GM12878 (cell line): Measurements from ENCODE around the gene EEF1A2. TPM values are rescaled to one million over a fixed set of nuclear protein-coding genes. Genes with fewer than 3 reads are reported as not detected.

Source experiments
- ATAC-seq: fragments of 200-7000 bp; cut with Tn5 transposase; 3 replicates; pipeline ENCODE4 v1.9.1; 2020; ENCODE audit warnings: mild to moderate bottlenecking, moderate library complexity
- BruUV-seq: library from RNA; stranded (reverse); fragments of 400-500 nt; replicated peaks from 2 replicates; lab custom pipeline; 2021; lab: Mats Ljungman, UMichigan
- CTCF ChIA-PET: fragments of 300-600 bp; sonication (Branson Sonifier 250); formaldehyde crosslinking; extraction: SDS; loops from one replicate; lab custom pipeline; 2021; ENCODE audit warnings: inconsistent platforms; lab: Yijun Ruan, JAX
- POLR2A ChIA-PET: fragments of 350-600 bp; formaldehyde crosslinking; extraction: SDS; loops from one replicate; lab custom pipeline; 2021; ENCODE audit warnings: inconsistent platforms; lab: Charles Lee
- RAD21 ChIA-PET: fragments of 300-600 bp; sonication (Branson Sonifier 250); formaldehyde crosslinking; loops from one replicate; lab custom pipeline; 2023; ENCODE audit warnings: antibody characterized with exemption; ENCODE audit not compliant: unreplicated experiment; lab: Charles Lee
- SMC1A ChIA-PET: fragments of 300-600 bp; sonication (Branson Sonifier 250); formaldehyde crosslinking; loops from one replicate; lab custom pipeline; 2023; ENCODE audit not compliant: unreplicated experiment, uncharacterized antibody; lab: Charles Lee
- DNase-seq: peaks from one replicate; pipeline ENCODE4 v3.0.0-alpha.2; 2011; ENCODE audit warnings: low read depth, low spot score
- FAIRE-seq: peaks from 3 replicates; lab custom pipeline; 2011; peaks lifted over from hg19 to GRCh38; lab: Jason Lieb, UNC
- H2AFZ ChIP-seq: 2 replicates; pipeline ENCODE4 v1.6.0; 2011; ENCODE audit warnings: low read depth, low read length, control low read depth; ENCODE audit not compliant: control insufficient read depth
- H3K27ac ChIP-seq: 2 replicates; pipeline ENCODE4 v1.5.1; 2011; ENCODE audit warnings: control low read depth; ENCODE audit not compliant: control insufficient read depth, insufficient read depth
- H3K27me3 ChIP-seq, 2 experiments: replicated peaks in 1 of 2; 2 replicates each; pipeline versions ENCODE4 v1.6.0 to v1.6.1; 2011; ENCODE audit warnings: low read length in 1 of 2; ENCODE audit not compliant: control insufficient read depth in 2 of 2, insufficient read depth in 2 of 2
- H3K36me3 ChIP-seq, 2 experiments: 2 replicates each; pipeline ENCODE4 v1.5.1; 2011; ENCODE audit warnings: low read length in 1 of 2; ENCODE audit not compliant: control insufficient read depth in 2 of 2, insufficient read depth in 2 of 2
- H3K4me1 ChIP-seq: 2 replicates; pipeline ENCODE4 v1.6.1; 2011; ENCODE audit warnings: mild to moderate bottlenecking, low read length, moderate library complexity, mixed read lengths; ENCODE audit not compliant: control insufficient read depth, insufficient read depth
- H3K4me2 ChIP-seq: 2 replicates; pipeline ENCODE4 v1.6.0; 2011; ENCODE audit warnings: control low read depth; ENCODE audit not compliant: control insufficient read depth, insufficient read depth
- H3K4me3 ChIP-seq: fragments of 200-600 bp; sonication (generic); 2 replicates; pipeline ENCODE4 v1.5.1; 2016
- H3K79me2 ChIP-seq: 2 replicates; pipeline ENCODE4 v1.6.0; 2011; ENCODE audit warnings: low read length; ENCODE audit not compliant: control insufficient read depth, insufficient read depth
- H3K9ac ChIP-seq: 2 replicates; pipeline ENCODE4 v1.8.0; 2011; ENCODE audit warnings: low read length, control low read depth, mixed read lengths; ENCODE audit not compliant: control insufficient read depth, insufficient read depth
- H3K9me3 ChIP-seq: replicated peaks from 3 replicates; pipeline ENCODE4 v1.5.1; 2011; ENCODE audit warnings: mild to moderate bottlenecking, low read length; ENCODE audit not compliant: control insufficient read depth, insufficient read depth
- H4K20me1 ChIP-seq: 2 replicates; pipeline ENCODE4 v1.6.0; 2011; ENCODE audit not compliant: control insufficient read depth, insufficient read depth
- ASH2L ChIP-seq: fragments of 300-600, 200-600 bp; sonication (generic); IDR thresholded peaks from 2 replicates; pipeline ENCODE4 v1.6.1; 2017; ENCODE audit warnings: low read depth, mild to moderate bottlenecking, borderline replicate concordance
- BACH1 ChIP-seq: fragments of 450-650 bp; IDR thresholded peaks from 2 replicates; pipeline ENCODE4 v1.6.1; 2017; ENCODE audit warnings: mild to moderate bottlenecking, borderline replicate concordance
- BCL11A ChIP-seq: IDR thresholded peaks from 2 replicates; pipeline ENCODE4 v1.6.1; 2011; ENCODE audit warnings: low read depth, low read length
- BMI1 ChIP-seq: fragments of 450-650 bp; IDR thresholded peaks from 2 replicates; pipeline ENCODE4 v1.6.1; 2016; ENCODE audit warnings: mild to moderate bottlenecking, moderate library complexity, borderline replicate concordance
- HCFC1 ChIP-seq: fragments of 150-350 bp; IDR thresholded peaks from 2 replicates; pipeline ENCODE4 v1.6.1; 2014; ENCODE audit warnings: low read length
- HDAC2 ChIP-seq: fragments of 200-600 bp; sonication (generic); IDR thresholded peaks from 2 replicates; pipeline ENCODE4 v1.6.1; 2017
- KAT2A ChIP-seq: conservative IDR thresholded peaks from 2 replicates; pipeline ENCODE4 v1.6.1; 2011; ENCODE audit warnings: low read depth, low read length; ENCODE audit not compliant: control insufficient read depth
- NFIC ChIP-seq: IDR thresholded peaks from 2 replicates; pipeline ENCODE4 v1.6.1; 2012; ENCODE audit warnings: low read depth, mild to moderate bottlenecking, inconsistent platforms, low read length, moderate library complexity
- SMARCA5 ChIP-seq: fragments of 450-650 bp; IDR thresholded peaks from 2 replicates; pipeline ENCODE4 v1.6.1; 2017; ENCODE audit warnings: mild to moderate bottlenecking
- SP1 ChIP-seq: IDR thresholded peaks from one replicate; pipeline ENCODE4 v1.6.1; 2011; ENCODE audit warnings: low read depth, low read length
- SRF ChIP-seq, 2 experiments: IDR thresholded peaks; 2 replicates each; pipeline ENCODE4 v1.6.1; 2011; ENCODE audit warnings: low read depth in 2 of 2, low read length in 2 of 2, mild to moderate bottlenecking in 1 of 2, moderate library complexity in 1 of 2
- WRNIP1 ChIP-seq: IDR thresholded peaks from 2 replicates; pipeline ENCODE4 v1.6.1; 2011; ENCODE audit warnings: low read depth, low read length, improper control_type of control experiment, borderline replicate concordance
- ZBED1 ChIP-seq: IDR thresholded peaks from 2 replicates; pipeline ENCODE4 v1.6.1; 2016; ENCODE audit warnings: borderline replicate concordance
- ZNF622 ChIP-seq: fragments of 450-650 bp; IDR thresholded peaks from 2 replicates; pipeline ENCODE4 v1.6.1; 2017; ENCODE audit warnings: mild to moderate bottlenecking, inconsistent platforms
- WGBS: methylation state at CpG from one replicate; pipeline ENCODE4 v1.1.6; 2016; ENCODE audit warnings: low lambda C conversion rate; ENCODE audit not compliant: insufficient replicate concordance, insufficient coverage; ENCODE audit errors: missing lambda C conversion rate; 5-methylcytosine and 5-hydroxymethylcytosine counted together
- in situ Hi-C: fragments of 300-500 bp; cut with MboI; formaldehyde crosslinking; loops from 9 replicates; pipeline ENCODE4 v1.14.3; 2018; ENCODE audit warnings: mixed read lengths
- intact Hi-C: fragments of 100-400 bp; cut with micrococcal nuclease; formaldehyde crosslinking; loops from one replicate; pipeline ENCODE4 v1.14.2; 2022; ENCODE audit not compliant: unreplicated experiment
- polyA plus RNA-seq, 11 experiments: library from polyadenylated mRNA; depleted of rRNA in 4 of 11; unstranded in 6 of 11; stranded (reverse) in 5 of 11; fragments of >200 nt; fragmentation: Nextera tagmentation in 4 of 11; fragmentation: Illumina TruSeq in 1 of 11; extraction: Ambion mirVana in 4 of 11; extraction: Trizol in 1 of 11; gene quantifications; 1 replicate in 1 of 11; 2 replicates in 10 of 11; pipeline versions ENCODE4 v1.2.1 to v1.2.3, GENCODE V29; 2011 to 2016; ENCODE audit warnings: inconsistent platforms in 2 of 11, missing spikeins in 2 of 11, low read depth in 1 of 11
- total RNA-seq, 4 experiments: library from RNA; depleted of rRNA in 3 of 4; stranded (reverse); fragments of >200 nt in 3 of 4; fragmentation: Illumina TruSeq in 1 of 4; extraction: Trizol in 1 of 4; gene quantifications; 2 replicates each; pipeline versions ENCODE4 v1.2.1 to v1.2.3, GENCODE V29; 2013 to 2021
- TF ChIP-seq, protein P1 (sequence below): fragments of 450-650 bp; IDR thresholded peaks from 2 replicates; pipeline ENCODE4 v1.6.1; 2016; ENCODE audit warnings: mild to moderate bottlenecking, moderate library complexity, borderline replicate concordance
- TF ChIP-seq, protein P2 (sequence below): fragments of 450-650 bp; IDR thresholded peaks from 2 replicates; pipeline ENCODE4 v1.6.1; 2014; ENCODE audit warnings: mild to moderate bottlenecking
- TF ChIP-seq, protein P3 (sequence below): IDR thresholded peaks from 2 replicates; pipeline ENCODE4 v1.6.1; 2011; ENCODE audit warnings: borderline replicate concordance, low read depth, mild to moderate bottlenecking, moderate library complexity, mixed read lengths, low read length; ENCODE audit not compliant: insufficient read depth; ENCODE audit errors: extremely low read length

Gene EEF1A2
- total and polyA plus RNA-seq, 10 of the 15 experiments (the other 5 are each of a cell fraction or from before 2014, with no cell fraction given): 0.56 TPM; not detected in 9

DNA sequence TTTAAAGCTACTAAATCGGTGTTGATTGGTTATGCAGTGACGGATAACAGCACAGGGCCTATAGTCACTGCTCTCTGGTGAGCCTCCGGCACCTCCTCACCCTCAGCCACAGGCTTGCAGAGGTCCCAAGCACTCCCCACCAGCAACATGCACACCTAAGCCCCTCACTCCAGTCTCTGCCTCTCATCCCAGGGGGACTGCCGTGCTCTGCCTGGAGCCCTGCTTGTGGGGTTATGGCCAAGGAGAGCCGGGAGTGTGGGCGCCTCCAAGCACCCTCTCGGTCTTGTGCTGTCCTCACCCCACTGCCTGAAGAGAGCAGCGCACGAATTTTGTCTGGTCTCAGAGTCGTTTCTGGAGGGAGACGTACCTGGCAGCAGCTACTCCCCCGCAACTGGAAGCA, 6.8 kb upstream of the EEF1A2 start:
- TF ChIP-seq BACH1 (no peak), KAT2A (no peak), ZNF622 (no peak), HCFC1 (no peak), BCL11A (no peak), SP1 (no peak), WRNIP1 (no peak), SMARCA5 (no peak), NFIC (no peak), HDAC2 (no peak), ASH2L (no peak), ZBED1 (no peak), SRF (IDR thresholded peaks at IDR 0.05; ENCODE audit: low read depth in 2 of 2, low read length in 2 of 2) (no peak), BMI1 (no peak)
- TF ChIP-seq, protein P1, sequence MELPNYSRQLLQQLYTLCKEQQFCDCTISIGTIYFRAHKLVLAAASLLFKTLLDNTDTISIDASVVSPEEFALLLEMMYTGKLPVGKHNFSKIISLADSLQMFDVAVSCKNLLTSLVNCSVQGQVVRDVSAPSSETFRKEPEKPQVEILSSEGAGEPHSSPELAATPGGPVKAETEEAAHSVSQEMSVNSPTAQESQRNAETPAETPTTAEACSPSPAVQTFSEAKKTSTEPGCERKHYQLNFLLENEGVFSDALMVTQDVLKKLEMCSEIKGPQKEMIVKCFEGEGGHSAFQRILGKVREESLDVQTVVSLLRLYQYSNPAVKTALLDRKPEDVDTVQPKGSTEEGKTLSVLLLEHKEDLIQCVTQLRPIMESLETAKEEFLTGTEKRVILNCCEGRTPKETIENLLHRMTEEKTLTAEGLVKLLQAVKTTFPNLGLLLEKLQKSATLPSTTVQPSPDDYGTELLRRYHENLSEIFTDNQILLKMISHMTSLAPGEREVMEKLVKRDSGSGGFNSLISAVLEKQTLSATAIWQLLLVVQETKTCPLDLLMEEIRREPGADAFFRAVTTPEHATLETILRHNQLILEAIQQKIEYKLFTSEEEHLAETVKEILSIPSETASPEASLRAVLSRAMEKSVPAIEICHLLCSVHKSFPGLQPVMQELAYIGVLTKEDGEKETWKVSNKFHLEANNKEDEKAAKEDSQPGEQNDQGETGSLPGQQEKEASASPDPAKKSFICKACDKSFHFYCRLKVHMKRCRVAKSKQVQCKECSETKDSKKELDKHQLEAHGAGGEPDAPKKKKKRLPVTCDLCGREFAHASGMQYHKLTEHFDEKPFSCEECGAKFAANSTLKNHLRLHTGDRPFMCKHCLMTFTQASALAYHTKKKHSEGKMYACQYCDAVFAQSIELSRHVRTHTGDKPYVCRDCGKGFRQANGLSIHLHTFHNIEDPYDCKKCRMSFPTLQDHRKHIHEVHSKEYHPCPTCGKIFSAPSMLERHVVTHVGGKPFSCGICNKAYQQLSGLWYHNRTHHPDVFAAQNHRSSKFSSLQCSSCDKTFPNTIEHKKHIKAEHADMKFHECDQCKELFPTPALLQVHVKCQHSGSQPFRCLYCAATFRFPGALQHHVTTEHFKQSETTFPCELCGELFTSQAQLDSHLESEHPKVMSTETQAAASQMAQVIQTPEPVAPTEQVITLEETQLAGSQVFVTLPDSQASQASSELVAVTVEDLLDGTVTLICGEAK: no peak
- TF ChIP-seq, protein P2, sequence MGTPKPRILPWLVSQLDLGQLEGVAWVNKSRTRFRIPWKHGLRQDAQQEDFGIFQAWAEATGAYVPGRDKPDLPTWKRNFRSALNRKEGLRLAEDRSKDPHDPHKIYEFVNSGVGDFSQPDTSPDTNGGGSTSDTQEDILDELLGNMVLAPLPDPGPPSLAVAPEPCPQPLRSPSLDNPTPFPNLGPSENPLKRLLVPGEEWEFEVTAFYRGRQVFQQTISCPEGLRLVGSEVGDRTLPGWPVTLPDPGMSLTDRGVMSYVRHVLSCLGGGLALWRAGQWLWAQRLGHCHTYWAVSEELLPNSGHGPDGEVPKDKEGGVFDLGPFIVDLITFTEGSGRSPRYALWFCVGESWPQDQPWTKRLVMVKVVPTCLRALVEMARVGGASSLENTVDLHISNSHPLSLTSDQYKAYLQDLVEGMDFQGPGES: no peak
- TF ChIP-seq, protein P3, sequence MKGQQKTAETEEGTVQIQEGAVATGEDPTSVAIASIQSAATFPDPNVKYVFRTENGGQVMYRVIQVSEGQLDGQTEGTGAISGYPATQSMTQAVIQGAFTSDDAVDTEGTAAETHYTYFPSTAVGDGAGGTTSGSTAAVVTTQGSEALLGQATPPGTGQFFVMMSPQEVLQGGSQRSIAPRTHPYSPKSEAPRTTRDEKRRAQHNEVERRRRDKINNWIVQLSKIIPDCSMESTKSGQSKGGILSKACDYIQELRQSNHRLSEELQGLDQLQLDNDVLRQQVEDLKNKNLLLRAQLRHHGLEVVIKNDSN: no peak
- TF ChIP-seq, all 136 proteins: peak for 0
- CTCF ChIA-PET: no interaction called here
- Histone ChIP-seq H3K9me3 (no peaks in the 10 kb centered on the region; the same call in 2 of the 3 replicates), H3K27ac (no peak overlapping the region), H3K27me3 (no peaks in the 10 kb centered on the region; a peak in 1 of 4 replicates), H3K4me2 (no peak overlapping the region), H3K9ac (no peak overlapping the region), H2AFZ (no peak overlapping the region), H3K36me3 (no peaks in the 10 kb centered on the region), H3K79me2 (no peaks in the 10 kb centered on the region), H3K4me1 (no peaks in the 10 kb centered on the region), H4K20me1 (no peaks in the 10 kb centered on the region), H3K4me3 (no peak overlapping the region)
- SMC1A ChIA-PET: no interaction called here
- RAD21 ChIA-PET: no interaction called here
- FAIRE-seq (no peak), DNase-seq (no peak), ATAC-seq (no peak)
- in situ Hi-C loops (no loop called here), intact Hi-C loops (no loop called here)
- 59% methylated on average over 12 of the region's 12 CpGs for WGBS
- no TSS peak for BruUV-seq
- POLR2A ChIA-PET: no interaction called here
